Heart left ventricle (tissue), 16 donors: ENCODE measurements around the gene GFI1B. TPM values are rescaled to one million over a fixed set of nuclear protein-coding genes. Genes with fewer than 3 reads are reported as not detected.

Experiments
- ATAC-seq, 4 donors: fragments of 200-7000 bp; cut with Tn5 transposase; one replicate each; pipeline ENCODE4 v1.9.1; 2020 to 2022; ENCODE audit warnings: moderate library complexity in 4 of 4, mild to moderate bottlenecking in 3 of 4, moderate number of reproducible peaks in 1 of 4
- DNase-seq, 5 donors: peaks; one replicate each; pipeline ENCODE4 v3.0.0-alpha.2; 2020
- H3K27ac ChIP-seq, 12 donors: fragments of 200-600 bp; sonication (generic) in 4 of 12; one replicate each; pipeline versions ENCODE4 v1.5.0 to v1.8.0; 2016 to 2022; ENCODE audit warnings: mild to moderate bottlenecking in 2 of 12
- H3K27me3 ChIP-seq, 9 donors: fragments of 200-600 bp; sonication (generic) in 2 of 9; one replicate each; pipeline versions ENCODE4 v1.5.1 to v1.8.0; 2016 to 2022; ENCODE audit warnings: mild to moderate bottlenecking in 3 of 9
- H3K36me3 ChIP-seq, 9 donors: fragments of 200-600 bp; sonication (generic) in 2 of 9; one replicate each; pipeline versions ENCODE4 v1.5.0 to v1.8.0; 2018 to 2022; ENCODE audit warnings: mild to moderate bottlenecking in 2 of 9
- H3K4me1 ChIP-seq, 12 donors: fragments of 200-600 bp; sonication (generic) in 4 of 12; one replicate each; pipeline versions ENCODE4 v1.5.0 to v1.8.0; 2016 to 2022; ENCODE audit warnings: mild to moderate bottlenecking in 3 of 12
- H3K4me3 ChIP-seq, 12 donors: fragments of 200-600 bp; sonication (generic) in 4 of 12; one replicate each; pipeline versions ENCODE4 v1.5.0 to v1.8.0; 2017 to 2022; ENCODE audit warnings: mild to moderate bottlenecking in 9 of 12, moderate library complexity in 4 of 12
- H3K9me3 ChIP-seq, 12 donors: fragments of 200-600 bp; sonication (generic) in 4 of 12; one replicate each; pipeline versions ENCODE4 v1.5.0 to v1.8.0; 2016 to 2022; ENCODE audit warnings: mild to moderate bottlenecking in 1 of 12
- CTCF ChIP-seq, 12 donors: fragments of 200-600 bp; sonication (generic) in 4 of 12; IDR thresholded peaks; one replicate each; pipeline versions ENCODE4 v1.5.0 to v1.8.0; 2018 to 2022; ENCODE audit warnings: antibody characterized with exemption in 12 of 12, mild to moderate bottlenecking in 5 of 12
- POLR2A ChIP-seq, 2 donors: fragments of 450-650 bp; IDR thresholded peaks; one replicate each; pipeline ENCODE4 v1.6.1; 2017; ENCODE audit warnings: antibody characterized with exemption in 2 of 2, mild to moderate bottlenecking in 2 of 2, moderate library complexity in 2 of 2
- WGBS, 4 donors: extraction: QIAGEN DNeasy Blood & Tissue Kit in 2 of 4; methylation state at CpG; one replicate each; pipeline versions ENCODE4 v1.1.5 to v1.1.7; 2013 to 2018; 5-methylcytosine and 5-hydroxymethylcytosine counted together
- intact Hi-C, 10 donors: fragments of 100-400 bp; cut with DNase I; formaldehyde crosslinking; loops; one replicate each; pipeline versions ENCODE4 v1.11.1 to v1.14.2; 2022
- polyA plus RNA-seq, 2 donors: library from polyadenylated mRNA; stranded (reverse); fragments of 200-250 nt; gene quantifications; one replicate each; pipeline ENCODE4 v1.2.3, GENCODE V29; 2013
- total RNA-seq, 9 donors: library from RNA; depleted of rRNA in 2 of 9; stranded (reverse); fragments of >200 nt in 2 of 9; fragmentation: NEBNext Ultra II Directional in 3 of 9; extraction: Animal tissue kit (Norgen Biotek cat#: 25700) in 3 of 9; gene quantifications; one replicate each; pipeline versions ENCODE4 v1.1.0 to v1.2.4, GENCODE V29; 2016 to 2023
- donor health status: ischemic (EF 13 %, LVEDD 7.1; RV severe dilation, severe dysfunction).
- donor health status: healthy with polysubstance abuse.
- donor health status: DM: no; HTN: yes; CAD: no.
- donor health status: DM: no; HTN: no; CAD: no.
- donor health status: ischemic (EF 25% LVEDD 6.9; RV normal size, moderate dysfunction).
- donor health status: ischemic (EF 25% LVEDD 5.7; RV mildly dilated, moderate dysfunction).
- donor health status: healthy.
- donor health status: DM: yes; HTN: yes; CAD: no.
- donor health status: ischemic (EF 35%, LVEDD 5.7; RV mildly dilated, moderate dysfunction).
- donor health status: nonischemic (EF 11% LVEDD 7.7; RV severe dilation, severe dysfunction).
- donor health status: DM: yes; HTN: yes; CAD: no.
- donor health status: PGD.
- donor health status: ischemic (EF 29% LVEDD 5.4; RV normal size, mild dysfunction).
- donor health status: nonischemic (EF 23%, LVEDD 6.1; RV moderate dilation, normal function).

The GFI1B gene
- total and polyA plus RNA-seq, 11 donors: 0.06 to 0.39 (median 0.31) TPM; not detected in 6

- TF ChIP-seq CTCF (IDR thresholded peaks at IDR 0.05) (no peak), POLR2A (IDR thresholded peaks at IDR 0.05) (no peak)
- Histone ChIP-seq H3K4me3 (no peak overlapping the region), H3K27ac (peak overlapping the region in 1 of 12 donors; percentile 15), H3K9me3 (no peaks in the 10 kb centered on the region), H3K36me3 (no peaks in the 10 kb centered on the region), H3K4me1 (peaks cover 0 to 17% (median 0%) of the 10 kb centered on the region in 12 donors), H3K27me3 (peaks cover 0 to 51% (median 5%) of the 10 kb centered on the region in 9 donors)
- ATAC-seq: peak; percentile 13 to 44 (median 28)
- DNase-seq: no peak
- 51 to 60% (median 57%) methylated on average over 16 to 26 of the region's 26 CpGs for WGBS, 4 donors
- intact Hi-C loops: no loop called here
Observed at GRCh38 chr9:132986640-132987620, 8.4 kb downstream of the GFI1B start.

- intact Hi-C loops: no loop called here
- Histone ChIP-seq H3K4me1 (peaks cover 0 to 17% (median 0%) of the 10 kb centered on the region in 12 donors), H3K9me3 (no peaks in the 10 kb centered on the region), H3K27me3 (peaks cover 0 to 47% (median 7%) of the 10 kb centered on the region in 9 donors), H3K27ac (no peak overlapping the region), H3K36me3 (no peaks in the 10 kb centered on the region), H3K4me3 (no peak overlapping the region)
- WGBS, 4 donors: 84 to 86% (median 85%) methylated on average over 11 to 14 of the region's 14 CpGs
- TF ChIP-seq POLR2A (IDR thresholded peaks at IDR 0.05): no peak
- no peak for TF ChIP-seq CTCF (IDR thresholded peaks at IDR 0.05)
- DNase-seq: no peak
- no peak for ATAC-seq
Observed at GRCh38 chr9:132988244-132989013, 9.9 kb downstream of the GFI1B start.

- WGBS, 4 donors: 76 to 94% (median 89%) methylated on average over 3 to 13 of the region's 13 CpGs
Observed at GRCh38 chr9:132989014-132989310, 10.5 kb downstream of the GFI1B start.

More at GRCh38 chr9:132989014-132989310, 10.5 kb downstream of the GFI1B start:
- no peak for DNase-seq
- Histone ChIP-seq H3K9me3 (no peaks in the 10 kb centered on the region), H3K4me1 (peaks cover 0 to 17% (median 0%) of the 10 kb centered on the region in 12 donors), H3K36me3 (no peaks in the 10 kb centered on the region), H3K27ac (no peak overlapping the region), H3K4me3 (no peak overlapping the region), H3K27me3 (peaks cover 0 to 47% (median 7%) of the 10 kb centered on the region in 9 donors)
- intact Hi-C loops: no loop called here
- ATAC-seq: no peak
- TF ChIP-seq POLR2A (IDR thresholded peaks at IDR 0.05) (no peak), CTCF (IDR thresholded peaks at IDR 0.05) (no peak)
